GM04504 (cell line): Measurements from ENCODE around the gene HS2ST1.
"Not testable (repeated sequence)": the region's sequence is repeated elsewhere in the genome, so short reads cannot be mapped to it uniquely, and the experiment has no call there.

Experiments
- DNase-seq: peaks from one replicate; pipeline ENCODE4 v3.0.0-alpha.2; 2012; ENCODE audit warnings: low read depth

The HS2ST1 gene

GRCh38 chr1:86925742-86926141 lies 11.3 kb downstream of the HS2ST1 start:
- DNase-seq, result no peak

DNA sequence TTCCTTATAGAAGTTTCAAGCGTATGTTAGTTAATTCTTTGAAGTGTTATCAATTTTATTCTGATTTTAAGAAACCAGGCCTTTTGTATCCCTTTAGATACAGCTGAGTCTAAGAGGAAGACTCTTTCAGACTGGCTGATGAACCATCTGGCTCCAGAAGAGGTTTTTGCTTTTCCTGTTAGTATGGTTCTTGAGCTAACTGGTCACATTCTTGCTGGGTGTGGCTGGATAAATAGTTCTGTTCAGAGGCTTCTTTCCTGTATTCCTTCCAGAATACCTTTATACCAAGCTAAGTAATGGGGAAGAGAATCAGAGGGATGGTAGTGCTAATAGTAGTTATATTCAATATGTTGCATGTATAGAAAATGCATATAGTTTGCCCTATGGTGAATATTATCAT lies 12.4 kb downstream of the HS2ST1 start:
- no peak for DNase-seq

DNA sequence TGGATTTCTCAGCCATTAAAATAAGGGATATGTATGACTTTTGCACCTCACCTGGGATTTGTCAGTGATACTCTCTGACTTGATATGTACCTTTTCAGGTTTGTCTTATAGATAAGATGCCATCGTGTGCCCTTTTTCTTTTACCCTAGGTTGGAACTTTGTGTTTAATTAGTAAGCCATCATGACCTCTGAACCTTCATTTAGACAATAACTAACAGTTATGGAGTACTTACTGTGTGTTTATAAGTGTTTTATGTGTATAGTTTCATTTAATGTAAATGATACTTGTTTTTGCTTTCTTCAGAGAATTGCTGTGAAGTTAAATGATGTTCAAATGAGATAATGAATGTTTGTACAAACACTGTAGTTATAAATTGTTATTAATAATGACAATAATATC lies 14.4 kb downstream of the HS2ST1 start:
- no peak for DNase-seq

- DNase-seq, result no peak
These were observed 18.6 kb downstream of the HS2ST1 start for GRCh38 chr1:86933051-86933450.

GRCh38 chr1:86933562-86934377 lies 19.3 kb downstream of the HS2ST1 start:
- DNase-seq, result no peak

GRCh38 chr1:86938450-86938849 lies 24.0 kb downstream of the HS2ST1 start:
- no peak for DNase-seq

GRCh38 chr1:86938855-86939254 lies 24.4 kb downstream of the HS2ST1 start:
- no peak for DNase-seq

GRCh38 chr1:86939406-86939805 lies 25.0 kb downstream of the HS2ST1 start:
- no peak for DNase-seq

DNA sequence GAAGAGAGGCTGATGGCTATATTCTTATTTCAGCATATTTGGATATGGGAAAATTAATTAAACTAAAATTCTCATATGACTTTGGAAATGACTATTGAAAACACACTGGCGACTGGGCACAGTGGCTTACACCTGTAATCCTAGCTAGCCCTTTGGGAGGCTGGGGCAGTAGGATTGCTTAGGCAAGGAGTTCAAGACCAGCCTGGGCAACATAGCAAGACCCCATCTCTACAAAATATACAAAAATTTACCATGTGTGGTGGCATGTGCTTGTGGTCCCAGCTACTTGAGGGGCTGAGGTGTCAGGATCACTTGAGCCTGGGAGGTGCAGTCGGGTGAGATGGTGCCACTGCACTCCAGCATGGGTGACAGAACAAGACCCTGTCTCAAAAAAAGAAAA lies 26.2 kb downstream of the HS2ST1 start:
- no peak for DNase-seq

- no peak for DNase-seq
These were observed 27.6 kb downstream of the HS2ST1 start for GRCh38 chr1:86942042-86942441.

- DNase-seq, result no peak
These were observed 28.3 kb downstream of the HS2ST1 start for GRCh38 chr1:86942743-86943142.

DNA sequence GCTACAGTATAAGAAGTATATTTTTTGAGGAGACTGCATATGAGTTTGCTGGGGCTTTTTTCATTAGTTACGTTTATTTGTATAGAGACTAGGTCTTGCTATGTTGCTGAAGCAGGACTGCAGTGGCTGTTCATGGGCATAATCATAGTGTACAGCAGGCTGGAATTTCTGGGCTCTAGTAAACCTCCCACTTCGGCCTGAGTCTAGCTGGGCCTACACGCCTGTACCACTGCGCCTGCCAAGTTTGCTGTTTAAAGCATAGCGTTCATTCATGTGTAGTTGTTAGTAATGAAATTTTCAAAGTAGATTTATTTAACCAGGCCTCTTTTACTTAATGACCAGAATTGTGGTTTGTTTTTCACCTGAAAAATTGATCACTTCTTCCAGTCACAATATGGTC lies 33.8 kb downstream of the HS2ST1 start:
- no peak for DNase-seq

GRCh38 chr1:86950712-86951419 lies 36.4 kb downstream of the HS2ST1 start:
- DNase-seq, result no peak

DNA sequence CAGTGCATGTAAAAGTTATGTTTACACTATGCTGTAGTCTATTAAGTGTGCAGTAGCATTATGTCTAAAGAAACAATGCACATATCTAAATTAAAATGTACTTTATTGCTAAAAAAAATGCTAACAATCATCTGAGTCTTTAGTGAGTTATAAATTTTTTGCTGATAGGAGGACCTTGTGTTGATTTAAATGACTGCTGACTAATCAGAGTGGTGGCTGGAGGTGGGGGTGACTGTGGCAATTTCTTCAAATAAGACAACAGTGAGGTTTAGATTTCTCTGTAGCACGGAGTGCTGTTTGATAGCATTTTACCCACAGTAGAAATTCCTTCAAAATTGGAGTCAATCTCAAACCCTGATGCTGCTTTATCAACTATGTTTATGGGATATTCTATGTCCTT lies 37.0 kb downstream of the HS2ST1 start:
- no peak for DNase-seq

DNA sequence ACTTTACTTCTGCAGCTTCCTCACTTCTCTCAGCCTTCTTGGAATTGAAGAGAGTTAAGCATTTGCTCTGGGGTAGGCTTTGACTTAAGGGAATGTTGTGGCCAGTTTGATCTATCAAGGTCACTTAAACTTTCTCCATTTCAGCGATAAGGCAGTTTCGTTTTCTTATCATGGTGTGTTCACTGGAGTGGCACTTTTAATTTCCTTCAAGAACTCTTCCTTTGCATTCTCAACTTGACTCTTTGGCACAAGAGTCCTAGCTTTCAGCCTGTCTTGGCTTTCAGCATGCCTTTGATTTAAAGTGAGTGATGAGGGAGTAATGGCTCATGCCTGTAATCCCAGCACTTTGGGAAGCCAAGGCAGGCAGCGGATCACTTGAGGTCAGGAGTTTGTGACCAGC lies 38.7 kb downstream of the HS2ST1 start:
- no peak for DNase-seq

DNA sequence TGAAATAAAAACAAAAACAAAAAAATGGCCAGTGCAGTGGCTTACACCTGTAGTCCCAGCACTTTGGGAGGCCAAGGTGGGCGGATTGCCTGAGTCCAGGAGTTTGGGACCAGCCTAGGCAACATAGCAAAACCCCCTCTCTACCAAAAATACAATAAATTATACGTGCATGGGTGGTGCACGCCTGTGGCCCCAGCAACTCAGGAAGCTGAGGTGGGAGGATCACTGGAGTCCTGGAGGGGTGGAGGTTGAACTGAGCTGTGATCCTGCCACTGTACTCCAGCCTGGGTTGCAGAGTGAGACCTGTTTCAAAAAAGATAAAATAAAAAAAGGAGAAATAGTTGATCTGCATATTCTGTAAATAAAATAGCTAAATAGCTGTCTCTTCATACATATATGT lies 41.2 kb downstream of the HS2ST1 start:
- no peak for DNase-seq

- DNase-seq, result no peak
These were observed 41.8 kb downstream of the HS2ST1 start for GRCh38 chr1:86956221-86956620.

DNA sequence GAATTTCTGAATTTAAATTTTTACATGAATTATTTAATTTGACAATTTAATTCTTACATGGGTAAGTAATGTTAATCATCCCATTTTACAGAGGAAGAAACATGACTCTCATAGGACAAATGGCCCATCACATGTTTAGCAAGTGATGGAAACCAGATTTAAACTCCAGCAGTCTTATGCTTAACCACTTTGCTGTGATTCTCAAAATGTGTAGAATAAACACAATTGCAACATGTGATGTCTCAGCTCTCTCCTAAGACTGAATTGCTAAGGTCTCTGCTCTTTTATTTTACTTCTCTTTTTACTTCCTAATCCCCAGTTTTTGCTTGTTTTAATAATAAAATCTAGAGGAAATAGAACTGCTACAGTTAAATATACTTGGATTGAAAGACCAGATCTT lies 42.8 kb downstream of the HS2ST1 start:
- DNase-seq, result no peak

GRCh38 chr1:86960548-86960947 lies 46.1 kb downstream of the HS2ST1 start:
- DNase-seq, result no peak

DNA sequence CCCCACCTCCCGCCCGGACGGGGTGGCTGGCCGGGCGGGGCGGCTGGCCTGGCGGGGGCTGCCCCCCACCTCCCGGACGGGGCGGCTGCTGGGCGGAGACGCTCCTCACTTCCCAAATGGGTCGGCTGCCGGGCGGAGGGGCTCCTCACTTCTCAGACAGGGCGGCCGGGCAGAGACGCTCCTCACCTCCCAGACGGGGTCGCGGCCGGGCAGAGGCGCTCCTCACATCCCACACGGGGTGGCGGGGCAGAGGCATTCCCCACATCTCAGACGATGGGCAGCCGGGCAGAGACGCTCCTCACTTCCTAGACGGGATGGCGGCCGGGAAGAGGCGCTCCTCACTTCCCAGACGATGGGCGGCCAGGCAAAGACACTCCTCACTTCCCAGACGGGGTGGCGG lies 49.4 kb downstream of the HS2ST1 start:
- not testable (repeated sequence) for DNase-seq

DNA sequence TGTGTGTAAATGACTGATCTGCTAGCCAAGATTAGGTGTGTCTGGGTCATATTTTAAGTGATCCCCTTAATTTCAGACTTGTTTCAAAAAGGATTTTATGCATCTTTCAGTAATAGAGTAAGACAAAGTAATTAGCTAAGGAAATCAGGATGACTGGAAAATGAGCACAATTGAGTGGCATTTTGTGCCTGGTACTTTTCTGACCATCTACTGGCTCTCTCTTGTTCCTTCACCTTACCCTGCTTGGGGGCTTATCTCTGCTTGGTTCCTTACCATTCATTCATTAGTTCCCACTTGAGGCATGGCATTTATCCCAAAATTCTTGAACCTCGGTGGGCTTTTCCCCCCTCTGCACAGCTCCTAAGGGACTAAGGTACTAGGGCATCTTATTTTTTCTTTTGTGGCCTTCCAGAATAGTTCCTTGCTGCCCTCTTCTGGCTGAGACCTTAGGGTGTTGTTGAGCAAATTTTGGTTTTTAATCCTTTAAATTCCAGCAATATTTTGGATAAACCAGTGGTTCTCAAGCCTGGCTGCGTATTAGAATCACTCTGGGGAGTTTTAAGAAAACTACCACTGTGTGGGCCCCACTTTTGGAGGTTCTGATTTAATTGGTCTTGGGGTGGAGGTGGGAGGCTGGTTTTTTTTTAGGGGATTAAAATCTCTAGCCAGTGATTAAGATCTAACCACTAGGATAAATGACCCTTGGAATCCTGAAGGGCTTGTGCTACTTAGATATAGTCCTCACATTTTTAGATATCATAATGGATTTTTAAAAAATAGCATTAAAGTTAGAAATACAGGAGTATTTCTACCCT lies 50.8 kb downstream of the HS2ST1 start:
- DNase-seq, result peak; percentile 8

DNA sequence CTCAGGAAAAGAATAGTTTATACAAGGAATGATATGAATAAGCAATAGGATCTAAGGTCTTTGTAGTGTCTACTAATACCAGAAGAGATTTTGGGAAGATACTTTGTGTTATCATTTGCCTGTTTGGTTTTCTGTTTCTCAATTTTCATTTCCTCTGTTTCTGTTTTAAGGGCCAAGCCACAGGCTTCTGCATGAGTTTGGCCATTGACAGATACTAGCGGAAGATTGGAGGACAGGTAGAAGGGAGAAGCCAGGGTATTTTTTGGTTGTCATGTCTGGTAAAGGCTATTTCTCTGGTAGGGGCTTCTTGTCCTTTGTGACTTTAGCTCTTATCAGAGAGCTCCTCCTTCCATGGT lies 51.4 kb downstream of the HS2ST1 start:
- no peak for DNase-seq

GRCh38 chr1:86970938-86971337 lies 56.5 kb downstream of the HS2ST1 start:
- DNase-seq, result no peak
